Activated T-cell treated with anti-CD3 and anti-CD28 coated beads for 48 hours (primary cell): Measurements from ENCODE around the gene NDST4.

Experiments
- DNase-seq: peaks from one replicate; pipeline ENCODE4 v3.0.0-alpha.2; 2020; ENCODE audit warnings: low read depth

NDST4 gene

DNA sequence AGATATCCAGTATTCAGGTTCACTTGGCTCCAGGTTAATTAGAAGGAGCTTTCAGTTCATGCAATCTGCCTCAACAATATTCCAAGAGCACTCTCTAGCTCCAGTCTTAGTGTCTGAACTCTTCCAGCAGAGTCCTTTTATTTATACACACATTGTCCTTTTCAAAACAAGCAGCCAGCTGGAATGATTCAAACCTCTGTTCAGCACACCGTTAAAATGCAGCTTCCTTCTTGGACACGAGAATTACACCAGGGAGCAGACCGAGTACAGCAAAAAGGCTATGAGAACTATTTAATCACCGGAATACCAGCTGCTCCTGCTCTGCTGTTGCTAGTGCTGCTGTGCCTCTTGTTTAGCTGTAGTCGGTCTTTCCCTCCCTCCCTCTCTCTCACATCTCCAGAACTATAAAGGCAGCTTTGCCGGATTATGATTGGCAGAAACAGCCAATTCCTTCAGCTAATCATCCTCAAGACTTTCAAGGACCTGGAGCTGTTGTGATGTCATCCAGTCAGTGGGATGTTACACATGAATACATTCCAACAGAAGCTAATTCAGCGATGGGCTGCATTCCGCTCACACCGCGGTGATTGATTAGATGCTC is at the start of gene NDST4:
Gene NDST4, minus strand, starts transcription at position 115 of the 601 bp plus-strand sequence. CDS start 36,584 bp downstream, outside the sequence.
- DNase-seq = no peak

DNA sequence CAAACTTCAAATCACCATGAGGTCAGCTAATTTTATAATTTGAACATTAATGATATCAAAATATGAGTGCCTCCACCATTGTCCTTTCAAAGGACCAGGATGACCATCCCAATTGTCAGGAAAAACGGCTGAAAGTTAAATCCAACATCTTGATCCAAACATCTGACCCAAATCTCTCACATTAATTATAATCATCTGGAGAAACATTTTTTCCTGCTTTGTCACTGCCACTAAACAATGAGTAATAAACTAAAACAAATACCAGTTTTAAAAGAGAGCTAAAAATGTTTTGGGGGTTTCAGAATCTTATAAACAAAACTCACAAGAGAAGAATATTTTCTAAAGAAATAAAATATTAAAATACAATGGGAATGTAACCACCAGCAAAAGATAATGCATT is 45.7 kb upstream of the NDST4 start:
- DNase-seq = no peak

DNA sequence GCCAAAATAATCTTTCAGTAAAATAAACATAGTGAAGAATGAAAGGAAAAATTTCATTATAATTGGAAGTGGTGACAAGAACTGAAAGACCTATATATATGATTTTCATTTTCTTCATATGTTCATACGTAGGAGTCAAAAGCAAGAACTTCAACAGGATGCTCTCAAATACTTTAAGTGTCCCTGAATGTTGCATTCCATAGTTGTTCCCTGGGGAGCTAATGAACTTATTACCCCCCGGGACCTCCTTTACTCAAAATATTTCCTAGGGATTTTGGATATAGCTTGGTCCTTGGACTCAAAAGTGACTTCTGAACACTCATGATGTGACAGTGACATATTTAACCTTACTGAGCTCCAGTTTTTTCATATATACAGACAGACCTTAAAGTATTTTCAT is 44.9 kb upstream of the NDST4 start:
- no peak for DNase-seq

- no peak for DNase-seq
These were observed 41.4 kb upstream of the NDST4 start for GRCh38 chr4:115154826-115155225.

GRCh38 chr4:115152965-115153364 is 39.5 kb upstream of the NDST4 start:
- DNase-seq = no peak

- no peak for DNase-seq
These were observed 38.7 kb upstream of the NDST4 start for GRCh38 chr4:115152081-115152480.

DNA sequence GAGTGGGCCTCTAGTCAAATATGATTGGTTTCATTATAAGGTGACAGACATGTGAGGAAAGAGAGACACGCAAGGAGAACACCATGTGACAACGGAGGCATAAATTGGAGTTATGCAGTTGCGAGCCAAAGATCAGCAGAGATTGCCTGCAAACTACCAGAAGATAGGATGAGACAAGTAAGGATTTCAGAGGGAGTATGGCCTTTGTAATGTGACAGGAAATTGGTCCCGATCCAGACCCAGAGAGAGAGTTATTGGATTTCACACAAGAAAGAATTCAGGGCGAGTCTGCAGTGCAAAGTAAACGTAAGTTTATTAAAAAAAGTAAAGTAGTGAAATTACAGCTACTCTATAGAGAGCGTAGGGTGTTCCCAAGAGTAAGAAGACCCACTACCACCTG is 35.7 kb upstream of the NDST4 start:
- no peak for DNase-seq

DNA sequence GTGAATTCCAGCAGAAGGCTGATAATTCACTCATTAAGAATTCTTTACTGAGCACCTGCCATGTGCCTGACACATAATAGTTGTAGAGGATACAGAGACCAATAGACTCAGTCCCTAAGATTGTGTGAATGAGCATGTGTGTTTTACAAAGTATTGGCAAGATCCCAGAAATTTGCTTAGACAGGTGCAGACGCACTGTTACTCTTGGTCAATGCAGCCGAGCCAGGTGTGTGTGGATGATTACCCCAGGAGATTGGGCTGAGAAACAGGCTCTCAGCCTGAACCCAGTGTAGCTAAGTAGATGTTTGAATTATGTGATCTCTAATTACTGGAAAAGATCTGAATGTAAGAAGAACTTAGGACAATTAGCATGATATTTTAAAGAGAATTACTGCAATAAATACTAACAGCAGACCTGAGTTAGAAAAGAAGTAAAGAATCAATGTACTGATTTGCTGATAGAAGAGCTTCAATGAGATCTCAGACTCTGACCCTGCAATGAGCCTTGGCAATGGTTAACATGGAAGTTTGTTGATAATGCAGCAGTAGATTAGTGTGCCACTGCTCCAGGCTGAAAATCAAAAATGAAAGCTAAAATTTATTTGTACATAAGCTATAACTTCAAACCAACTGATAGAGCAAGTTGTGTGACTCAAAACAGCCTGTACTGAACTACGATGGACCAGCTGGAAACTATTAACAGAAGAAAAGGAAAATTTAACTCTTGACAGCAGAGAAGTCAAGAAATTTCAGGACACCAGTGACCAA is 32.2 kb upstream of the NDST4 start:
- DNase-seq = no peak

- no peak for DNase-seq
These were observed 14.6 kb upstream of the NDST4 start for GRCh38 chr4:115128037-115128436.

DNA sequence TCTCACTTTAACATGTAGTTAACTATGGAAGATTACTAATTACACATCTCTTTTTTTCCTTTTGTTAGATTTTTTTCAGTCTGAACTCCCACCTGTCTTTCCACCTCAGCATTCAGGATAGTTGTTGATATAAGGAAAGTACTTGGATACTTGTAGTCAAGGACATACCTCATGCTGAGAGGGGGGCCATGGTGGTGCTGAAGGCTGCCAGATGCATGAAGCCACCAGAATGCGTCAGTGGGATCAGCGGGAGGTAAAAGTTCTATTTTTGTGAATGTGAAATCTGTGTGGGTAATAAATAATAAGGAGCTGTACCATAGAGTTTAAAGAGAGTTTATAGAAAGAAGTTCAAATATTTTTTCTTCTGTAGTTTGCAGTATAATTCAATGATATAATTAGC is 13.1 kb upstream of the NDST4 start:
- no peak for DNase-seq

DNA sequence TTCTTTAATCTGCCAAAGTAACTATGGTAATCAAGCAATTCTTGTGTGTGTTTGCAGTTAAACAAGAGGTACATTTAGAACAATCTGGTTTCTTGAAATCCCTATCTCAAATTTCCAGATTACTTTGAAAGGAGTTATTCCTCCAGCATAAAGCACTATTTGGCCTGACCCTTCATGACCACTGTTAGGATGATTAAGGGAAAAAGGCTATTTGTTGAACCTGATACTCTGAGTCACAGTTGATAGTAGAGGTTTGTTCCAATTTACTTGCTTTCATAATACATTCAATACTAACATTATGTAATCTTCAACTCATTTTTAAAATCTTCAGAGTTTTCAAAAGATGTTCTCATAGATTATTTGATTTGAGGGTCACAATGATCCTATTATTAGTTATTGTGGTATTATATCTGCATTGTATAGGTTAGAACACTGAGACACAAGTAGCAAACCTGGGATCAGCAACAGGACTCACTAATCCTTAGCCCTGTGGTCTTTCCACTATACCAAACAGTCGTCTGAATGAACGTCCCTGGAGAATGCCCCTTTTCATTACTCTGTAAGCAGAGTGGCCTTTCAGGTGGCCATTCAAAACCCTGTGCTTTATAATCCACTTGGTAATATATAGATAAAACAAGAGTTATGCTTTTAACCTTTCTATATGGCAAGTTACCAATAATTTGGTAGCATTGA is 8.1 kb upstream of the NDST4 start:
- no peak for DNase-seq

GRCh38 chr4:115119804-115120352 is 6.5 kb upstream of the NDST4 start:
- DNase-seq = no peak

DNA sequence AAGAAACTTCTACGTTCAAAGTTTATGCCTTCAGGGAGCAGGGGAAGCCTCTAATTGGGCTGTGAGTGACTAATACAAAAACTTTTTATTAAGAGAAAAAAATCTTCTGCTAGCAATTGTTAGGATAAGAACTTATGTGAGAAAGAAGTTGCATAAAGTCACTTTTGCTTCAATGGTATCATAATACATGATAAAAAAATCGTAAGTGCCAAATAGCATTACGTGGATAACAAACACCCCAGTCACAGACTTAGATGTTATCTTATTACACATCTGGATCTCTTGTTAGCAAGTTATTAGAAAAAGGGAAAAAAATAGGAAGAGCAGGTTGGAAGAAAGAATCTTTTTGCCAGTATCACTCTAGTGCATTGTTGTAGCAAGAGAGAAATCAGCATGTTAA is 4.2 kb upstream of the NDST4 start:
- no peak for DNase-seq

DNA sequence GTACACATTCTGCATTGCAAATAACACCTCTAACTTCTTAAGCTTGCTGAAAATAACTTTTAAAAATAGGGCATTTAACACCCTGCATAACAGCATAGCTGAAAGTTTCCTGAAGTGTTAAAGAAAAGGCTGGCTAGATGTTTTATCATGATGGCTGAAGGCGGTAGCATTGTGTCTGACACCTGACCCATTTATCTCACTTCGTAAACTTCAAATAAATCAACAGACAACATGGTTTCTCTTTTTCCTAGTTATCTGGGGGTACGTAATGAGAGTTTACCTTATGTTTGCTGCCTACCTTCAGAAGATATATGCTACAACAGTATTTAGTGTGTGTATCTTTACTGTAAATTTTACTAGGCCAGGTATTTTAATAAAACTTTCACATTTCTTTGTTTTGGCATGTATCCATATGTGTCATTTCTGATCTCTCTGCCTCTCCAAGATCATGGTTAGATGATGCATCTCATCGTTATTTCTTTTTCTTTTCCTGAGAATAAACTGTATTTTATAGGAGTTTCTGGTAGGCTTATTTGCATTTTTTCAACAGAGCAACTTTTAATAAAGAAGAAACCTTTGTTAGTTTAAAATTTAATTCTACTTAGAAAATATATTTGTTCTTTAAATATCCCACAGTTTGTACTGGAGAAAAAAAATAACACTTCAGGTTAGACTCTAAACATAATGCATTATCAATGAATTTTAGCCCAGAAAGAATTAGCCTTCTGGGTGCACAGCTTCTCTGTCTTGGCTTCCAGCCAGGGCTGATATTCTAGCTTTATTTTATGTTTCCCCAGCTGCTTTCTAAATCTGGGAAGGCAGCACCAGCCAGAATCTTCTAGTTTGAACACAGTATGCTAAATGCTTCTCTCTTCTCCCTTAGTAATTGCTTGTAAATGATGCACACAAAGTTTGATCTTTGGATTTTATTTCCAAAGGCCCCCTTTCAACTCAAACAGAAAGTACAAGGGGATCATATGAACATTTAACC is 2.9 kb downstream of the NDST4 start:
- no peak for DNase-seq

DNA sequence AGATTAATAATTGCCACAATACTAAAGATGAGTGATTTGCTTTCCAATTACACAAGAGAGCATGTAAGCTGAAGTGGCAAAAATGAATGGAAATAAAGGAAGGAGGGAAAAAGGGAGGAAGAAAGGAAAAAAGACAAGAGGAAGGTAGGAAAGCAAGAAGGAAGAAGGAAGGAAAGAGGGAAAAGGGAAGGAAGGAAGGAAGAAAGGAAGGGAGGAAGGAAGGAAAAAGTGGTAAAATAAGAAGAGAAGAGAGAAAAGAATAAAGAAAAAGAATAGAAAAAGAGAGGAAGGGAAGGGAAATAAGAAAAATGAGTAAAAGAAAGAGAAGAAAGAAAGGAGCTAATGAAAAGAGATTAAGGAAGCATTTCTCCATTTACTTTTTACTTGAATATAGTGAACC is 4.6 kb downstream of the NDST4 start:
- DNase-seq = no peak

DNA sequence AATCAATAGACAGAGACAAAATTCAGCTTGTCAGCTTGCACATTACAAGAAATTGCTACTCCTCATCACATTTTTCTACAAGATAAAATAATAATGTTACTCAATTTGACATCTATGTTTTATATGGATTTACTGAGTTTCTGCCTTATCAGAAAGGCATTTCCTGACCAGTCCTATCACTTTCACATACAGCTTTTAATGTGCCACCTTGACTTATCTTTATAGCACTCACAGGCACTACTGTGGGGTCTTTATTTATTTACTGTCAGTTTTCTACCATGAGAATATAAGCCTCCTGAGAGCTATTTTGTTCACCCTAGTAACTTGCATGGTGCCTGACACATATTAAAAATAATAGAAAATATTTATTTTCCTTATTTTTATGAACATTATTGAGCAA is 6.0 kb downstream of the NDST4 start:
- DNase-seq = no peak

- DNase-seq = no peak
These were observed 11.7 kb downstream of the NDST4 start for GRCh38 chr4:115101675-115102074.

DNA sequence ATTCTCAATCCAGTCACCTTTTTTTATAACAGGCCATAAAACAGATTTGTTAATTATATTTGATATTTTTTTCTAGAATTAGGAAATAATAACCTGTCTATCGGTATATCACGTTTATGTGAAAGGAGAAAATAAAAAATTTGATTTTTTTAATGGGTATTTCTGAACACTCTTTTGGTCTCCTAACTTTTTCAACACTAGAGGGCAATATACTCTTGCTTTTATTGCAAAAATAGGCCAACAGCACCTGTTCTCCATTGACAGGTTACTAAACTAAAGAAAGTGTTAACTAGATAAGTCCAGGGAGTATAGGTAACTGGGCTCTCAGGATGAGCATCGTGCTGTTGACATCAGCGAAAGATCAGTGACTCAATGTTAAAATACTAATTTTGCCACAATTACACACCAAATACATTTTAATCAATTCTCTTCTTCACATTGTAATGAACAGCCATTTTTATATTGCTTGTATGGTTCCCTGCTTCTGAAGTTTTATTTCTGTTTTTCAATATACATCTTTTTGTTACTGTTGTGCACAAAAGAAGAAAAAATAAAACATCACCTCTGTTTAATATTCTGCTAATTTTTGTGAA is 22.8 kb downstream of the NDST4 start:
- DNase-seq = no peak

- no peak for DNase-seq
These were observed 30.8 kb downstream of the NDST4 start for GRCh38 chr4:115082633-115083032.

DNA sequence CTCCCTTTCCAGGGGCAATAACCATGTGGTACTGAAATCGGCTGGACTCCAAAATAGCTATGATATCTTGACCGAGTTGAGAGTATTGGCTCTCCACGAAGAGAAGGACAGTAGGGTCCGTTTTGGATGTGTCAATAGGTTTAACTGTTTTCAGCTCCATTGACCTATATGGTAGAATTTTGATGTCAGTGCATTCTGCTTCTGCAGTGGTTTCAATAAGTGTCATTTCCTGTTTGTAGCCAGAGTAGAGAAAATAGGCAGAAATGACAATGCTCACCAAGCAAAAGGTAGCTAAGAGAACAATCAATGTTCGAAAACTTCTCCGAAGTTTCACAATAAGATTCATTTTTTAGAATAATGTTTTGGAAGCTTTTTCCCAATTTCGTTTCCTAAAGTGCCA is 36.7 kb downstream of the NDST4 start:
- DNase-seq = no peak

DNA sequence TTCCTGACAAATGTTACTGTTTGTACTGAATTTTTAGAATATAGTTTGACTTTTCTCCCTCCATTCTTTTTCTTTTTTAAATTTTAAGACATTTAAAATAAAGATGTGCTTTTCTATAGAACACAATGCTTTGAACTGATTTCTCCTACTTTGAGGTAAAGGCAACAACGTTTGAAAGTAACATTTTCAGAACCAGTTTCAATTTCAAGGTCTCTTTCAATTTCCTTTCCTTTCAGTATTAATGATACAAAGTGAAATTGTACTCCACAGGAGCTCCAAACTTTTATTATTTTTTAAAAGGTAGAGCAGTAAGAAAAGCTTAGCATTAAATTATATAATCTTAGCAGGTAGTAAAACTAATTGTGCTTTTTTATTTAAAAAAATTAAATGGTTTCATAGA is 54.9 kb downstream of the NDST4 start:
- no peak for DNase-seq
